ENCODE measurements around the gene STIM2. TPM values are rescaled to one million over a fixed set of nuclear protein-coding genes. Genes with fewer than 3 reads are reported as not detected.
"Not testable (repeated sequence)": the region's sequence is repeated elsewhere in the genome, so short reads cannot be mapped to it uniquely, and the experiment has no call there.

STIM2 gene
- total RNA-seq, 2 donors from 2014 or later, result 34.4 to 44.2 TPM

DNA sequence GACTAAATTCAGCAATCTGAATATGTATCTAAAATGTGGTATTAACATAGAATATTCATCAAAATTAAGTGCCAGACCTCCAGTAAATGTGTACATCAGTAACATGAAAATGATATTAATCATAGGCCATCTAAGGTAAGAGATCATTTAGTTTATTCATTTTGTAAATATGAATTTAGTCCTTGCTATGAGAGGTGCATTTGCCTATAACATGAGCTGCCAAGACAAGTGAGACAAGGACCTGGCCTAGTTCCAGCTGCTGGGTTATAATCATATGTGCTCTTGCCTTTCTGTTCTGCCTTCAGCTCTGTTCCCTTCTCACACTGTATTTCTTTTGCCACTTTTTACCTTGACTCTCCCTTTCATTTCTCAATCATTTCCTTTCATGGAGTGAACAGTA is 160.0 kb downstream of the STIM2 start:
- no peaks in the 10 kb centered on the region for H3K27me3 ChIP-seq (replicated peaks; ENCODE audit: insufficient read depth)
- no peak overlapping the region for H3K27ac ChIP-seq
- DNase-seq (ENCODE audit: low spot score), result no peak
- no peaks in the 10 kb centered on the region for H3K4me1 ChIP-seq (replicated peaks)
- H3K4me3 ChIP-seq, result no peak overlapping the region
- TF ChIP-seq POLR2A (IDR thresholded peaks at IDR 0.05) (no peak), POLR2AphosphoS5 (IDR thresholded peaks at IDR 0.05) (no peak)
- TF ChIP-seq, protein P1, sequence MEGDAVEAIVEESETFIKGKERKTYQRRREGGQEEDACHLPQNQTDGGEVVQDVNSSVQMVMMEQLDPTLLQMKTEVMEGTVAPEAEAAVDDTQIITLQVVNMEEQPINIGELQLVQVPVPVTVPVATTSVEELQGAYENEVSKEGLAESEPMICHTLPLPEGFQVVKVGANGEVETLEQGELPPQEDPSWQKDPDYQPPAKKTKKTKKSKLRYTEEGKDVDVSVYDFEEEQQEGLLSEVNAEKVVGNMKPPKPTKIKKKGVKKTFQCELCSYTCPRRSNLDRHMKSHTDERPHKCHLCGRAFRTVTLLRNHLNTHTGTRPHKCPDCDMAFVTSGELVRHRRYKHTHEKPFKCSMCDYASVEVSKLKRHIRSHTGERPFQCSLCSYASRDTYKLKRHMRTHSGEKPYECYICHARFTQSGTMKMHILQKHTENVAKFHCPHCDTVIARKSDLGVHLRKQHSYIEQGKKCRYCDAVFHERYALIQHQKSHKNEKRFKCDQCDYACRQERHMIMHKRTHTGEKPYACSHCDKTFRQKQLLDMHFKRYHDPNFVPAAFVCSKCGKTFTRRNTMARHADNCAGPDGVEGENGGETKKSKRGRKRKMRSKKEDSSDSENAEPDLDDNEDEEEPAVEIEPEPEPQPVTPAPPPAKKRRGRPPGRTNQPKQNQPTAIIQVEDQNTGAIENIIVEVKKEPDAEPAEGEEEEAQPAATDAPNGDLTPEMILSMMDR (IDR thresholded peaks at IDR 0.05), result no peak
- no peaks in the 10 kb centered on the region for H3K9me3 ChIP-seq
- intact Hi-C loops (cut with DNase I), result no loop called here
- H3K36me3 ChIP-seq, result peaks cover 0 to 8% of the 10 kb centered on the region in 2 donors

GRCh38 chr4:27022963-27023362 is 162.3 kb downstream of the STIM2 start:
- 78% methylated on average over 3 of the region's 3 CpGs for WGBS
- DNase-seq (ENCODE audit: low spot score), result no peak
- H3K36me3 ChIP-seq, result peaks cover 0 to 4% of the 10 kb centered on the region in 2 donors
- no peaks in the 10 kb centered on the region for H3K4me1 ChIP-seq (replicated peaks)
- no peaks in the 10 kb centered on the region for H3K9me3 ChIP-seq
- H3K27ac ChIP-seq, result no peak overlapping the region
- no peaks in the 10 kb centered on the region for H3K27me3 ChIP-seq (replicated peaks; ENCODE audit: insufficient read depth)
- TF ChIP-seq, protein P1 (IDR thresholded peaks at IDR 0.05), result no peak
- no peak for TF ChIP-seq POLR2AphosphoS5 (IDR thresholded peaks at IDR 0.05)
- no peak for TF ChIP-seq POLR2A (IDR thresholded peaks at IDR 0.05)
- H3K4me3 ChIP-seq, result no peak overlapping the region
- intact Hi-C loops (cut with DNase I), result no loop called here

GRCh38 chr4:27023366-27023765 is 162.7 kb downstream of the STIM2 start:
- no peaks in the 10 kb centered on the region for H3K4me1 ChIP-seq (replicated peaks)
- H3K27me3 ChIP-seq (replicated peaks; ENCODE audit: insufficient read depth), result no peaks in the 10 kb centered on the region
- H3K36me3 ChIP-seq, result peaks cover 0 to under 1% of the 10 kb centered on the region in 2 donors
- intact Hi-C loops (cut with DNase I), result no loop called here
- H3K9me3 ChIP-seq, result no peaks in the 10 kb centered on the region
- H3K27ac ChIP-seq, result no peak overlapping the region
- no peak for DNase-seq (ENCODE audit: low spot score)
- WGBS, result 80% methylated on average over 4 of the region's 4 CpGs
- no peak overlapping the region for H3K4me3 ChIP-seq
- TF ChIP-seq POLR2AphosphoS5 (IDR thresholded peaks at IDR 0.05) (no peak), POLR2A (IDR thresholded peaks at IDR 0.05) (no peak)
- TF ChIP-seq, protein P1 (IDR thresholded peaks at IDR 0.05), result no peak

DNA sequence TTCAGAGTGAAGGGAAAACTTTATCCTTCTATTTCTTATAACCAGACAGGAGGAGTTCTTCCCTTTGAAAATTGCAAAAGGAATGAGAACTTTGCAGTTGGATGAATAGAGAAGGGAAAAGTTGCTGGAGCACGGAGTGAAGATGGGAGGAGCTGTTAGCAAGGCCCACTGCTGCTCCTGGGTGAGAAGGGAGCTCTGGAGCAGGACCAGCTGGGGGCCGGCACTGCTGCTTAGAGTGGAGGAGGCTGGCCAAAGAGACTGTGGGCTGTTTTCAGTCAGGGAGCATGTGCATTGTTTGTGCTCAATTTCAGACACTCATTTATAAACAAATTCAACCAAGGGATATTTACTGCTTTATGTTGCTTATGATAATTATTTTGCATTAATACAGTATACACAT is 164.2 kb downstream of the STIM2 start:
- Histone ChIP-seq H3K27me3 (replicated peaks; ENCODE audit: insufficient read depth) (no peaks in the 10 kb centered on the region), H3K9me3 (no peaks in the 10 kb centered on the region), H3K27ac (no peak overlapping the region), H3K36me3 (no peaks in the 10 kb centered on the region), H3K4me1 (replicated peaks) (no peaks in the 10 kb centered on the region), H3K4me3 (no peak overlapping the region)
- intact Hi-C loops (cut with DNase I), result no loop called here
- no peak for TF ChIP-seq POLR2A (IDR thresholded peaks at IDR 0.05)
- TF ChIP-seq POLR2AphosphoS5 (IDR thresholded peaks at IDR 0.05), result no peak
- TF ChIP-seq, protein P1 (IDR thresholded peaks at IDR 0.05), result no peak
- DNase-seq (ENCODE audit: low spot score), result no peak
- 48% methylated on average over 2 of the region's 2 CpGs for WGBS

DNA sequence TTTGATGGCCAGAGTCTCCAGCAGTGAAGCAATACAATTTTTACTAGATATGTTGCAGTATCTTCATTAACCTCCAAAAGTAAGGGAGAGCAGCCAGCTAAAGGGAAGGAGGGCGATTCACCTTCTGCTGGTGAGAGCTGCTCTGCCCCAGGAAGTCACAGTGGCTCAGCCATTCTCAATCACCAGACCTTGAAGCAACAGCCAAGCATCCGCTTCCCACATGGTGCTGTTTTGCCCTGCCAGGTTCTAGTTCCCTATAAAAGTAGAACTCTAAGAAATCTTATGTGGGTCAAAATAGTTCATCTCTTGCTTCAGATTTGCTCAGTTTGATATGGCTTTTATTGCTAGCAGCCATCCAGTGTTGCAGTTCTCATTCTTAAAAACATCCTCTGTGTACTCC is 166.8 kb downstream of the STIM2 start:
- Histone ChIP-seq H3K9me3 (no peaks in the 10 kb centered on the region), H3K27me3 (replicated peaks; ENCODE audit: insufficient read depth) (no peaks in the 10 kb centered on the region), H3K4me3 (no peak overlapping the region), H3K27ac (no peak overlapping the region), H3K4me1 (replicated peaks) (no peaks in the 10 kb centered on the region), H3K36me3 (no peaks in the 10 kb centered on the region)
- TF ChIP-seq, protein P1 (IDR thresholded peaks at IDR 0.05), result no peak
- TF ChIP-seq POLR2A (IDR thresholded peaks at IDR 0.05) (no peak), POLR2AphosphoS5 (IDR thresholded peaks at IDR 0.05) (no peak)
- intact Hi-C loops (cut with DNase I), result no loop called here
- no peak for DNase-seq (ENCODE audit: low spot score)
- WGBS, result 88% methylated on average over 2 of the region's 2 CpGs

DNA sequence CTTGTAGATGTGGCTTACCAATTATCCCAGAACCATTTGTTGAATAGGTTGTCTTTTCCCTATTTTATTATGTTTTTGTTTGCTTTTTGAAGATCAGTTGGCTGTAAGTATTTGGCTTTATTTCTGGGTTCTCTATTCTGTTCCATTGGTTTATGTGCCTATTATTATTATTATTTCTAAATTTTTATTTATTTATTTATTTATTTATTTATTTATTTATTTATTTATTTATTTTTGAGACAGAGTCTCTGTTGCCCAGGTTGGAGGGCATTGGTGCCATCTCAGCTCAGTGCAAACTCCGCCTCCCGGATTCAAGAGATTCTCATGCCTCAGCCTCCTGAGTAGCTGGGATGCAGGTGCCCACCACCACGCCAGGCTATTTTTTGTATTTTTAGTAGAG is 174.5 kb downstream of the STIM2 start:
- H3K36me3 ChIP-seq; DNase-seq (ENCODE audit: low spot score); H3K9me3 ChIP-seq; H3K27me3 ChIP-seq (replicated peaks; ENCODE audit: insufficient read depth); H3K4me3 ChIP-seq; H3K27ac ChIP-seq; H3K4me1 ChIP-seq (replicated peaks); intact Hi-C loops (cut with DNase I): not testable (repeated sequence)
- WGBS, result 94% methylated on average over 3 of the region's 3 CpGs

All from prostate gland (tissue), 2 donors.